ENCODE measurements around the gene NRIP1.
"Not testable (repeated sequence)": the region's sequence is repeated elsewhere in the genome, so short reads cannot be mapped to it uniquely, and the experiment has no call there.

The NRIP1 gene

GRCh38 chr21:15037095-15037899, 27.5 kb downstream of the NRIP1 start:
- no peak for DNase-seq

DNA sequence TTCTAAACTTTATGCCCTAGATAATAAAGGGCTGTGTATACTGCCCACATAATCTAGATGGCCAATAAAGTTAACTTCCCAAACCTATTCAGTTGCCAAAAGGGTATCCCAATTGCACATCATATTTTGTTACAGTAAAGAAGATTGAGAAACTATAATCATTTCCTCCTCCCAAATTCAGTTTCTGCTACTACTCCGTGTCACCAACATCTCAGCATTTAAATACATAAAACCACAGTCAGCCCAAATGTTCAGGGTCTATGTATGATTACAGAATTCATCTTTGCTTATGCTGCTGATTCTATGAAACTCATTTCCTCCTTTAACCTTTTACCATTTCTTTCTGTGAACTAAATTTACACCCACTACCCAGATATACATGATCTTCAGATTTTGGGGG, 28.6 kb downstream of the NRIP1 start:
- DNase-seq, result no peak

DNA sequence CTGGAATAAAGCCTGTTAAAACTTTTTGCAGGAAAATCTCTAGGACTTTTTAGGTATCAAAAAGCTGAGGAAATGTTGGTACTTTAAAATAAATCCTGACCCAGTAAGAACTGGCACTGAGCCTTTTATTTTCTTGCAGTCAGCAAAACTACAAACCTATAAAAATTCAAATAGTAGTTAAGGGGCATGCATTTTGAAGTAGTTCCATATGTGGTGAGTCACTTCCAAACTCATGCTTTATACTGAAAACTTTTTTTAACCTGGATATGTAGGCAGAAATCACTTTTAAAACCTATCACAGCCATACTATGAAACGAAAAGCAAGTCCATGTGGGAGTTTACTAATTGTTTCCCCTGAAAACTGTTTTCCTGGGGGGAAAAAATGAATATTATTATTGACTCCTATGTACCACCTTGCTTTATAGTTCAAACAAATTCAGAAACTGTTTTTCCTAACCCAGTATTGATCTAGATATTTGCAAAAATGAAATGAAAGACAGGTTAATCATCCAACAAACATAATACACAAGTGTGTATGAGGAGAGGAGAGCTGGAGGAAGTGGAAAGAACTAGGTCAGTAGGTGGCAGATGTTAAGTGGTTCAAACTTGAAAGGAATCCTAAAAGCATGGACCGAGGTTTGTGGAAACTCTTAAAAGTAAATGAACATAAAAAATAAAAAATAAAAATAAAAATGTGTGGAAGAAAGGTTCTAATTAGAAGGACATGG, 30.5 kb downstream of the NRIP1 start:
- no peak for DNase-seq

DNA sequence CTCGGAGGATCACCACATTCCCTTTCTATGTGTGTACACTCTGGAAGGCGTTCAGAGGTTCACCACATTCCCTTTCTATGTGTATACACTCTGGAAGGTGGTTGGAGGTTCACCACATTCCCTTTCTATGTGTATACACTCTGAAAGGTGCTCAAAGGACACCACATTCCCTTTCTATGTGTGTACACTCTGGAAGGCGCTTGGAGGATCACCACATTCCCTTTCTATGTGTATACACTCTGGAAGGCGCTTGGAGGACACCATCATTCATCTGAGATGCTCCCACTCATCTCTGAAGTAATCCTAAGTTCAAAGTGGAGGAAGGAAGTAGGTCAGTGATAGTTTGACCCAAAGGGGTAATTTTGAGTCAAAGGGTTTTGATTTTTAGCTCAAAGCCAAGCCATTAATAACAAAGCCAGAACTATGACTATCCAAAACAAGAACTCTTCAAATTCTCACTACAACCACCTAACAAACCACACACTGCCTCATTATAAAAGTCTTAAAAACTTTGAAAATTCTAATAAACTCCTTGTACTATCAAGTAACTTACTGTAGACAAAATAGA, 32.9 kb downstream of the NRIP1 start:
- no peak for DNase-seq

GRCh38 chr21:15031362-15031761, 33.4 kb downstream of the NRIP1 start:
- not testable (repeated sequence) for DNase-seq

DNA sequence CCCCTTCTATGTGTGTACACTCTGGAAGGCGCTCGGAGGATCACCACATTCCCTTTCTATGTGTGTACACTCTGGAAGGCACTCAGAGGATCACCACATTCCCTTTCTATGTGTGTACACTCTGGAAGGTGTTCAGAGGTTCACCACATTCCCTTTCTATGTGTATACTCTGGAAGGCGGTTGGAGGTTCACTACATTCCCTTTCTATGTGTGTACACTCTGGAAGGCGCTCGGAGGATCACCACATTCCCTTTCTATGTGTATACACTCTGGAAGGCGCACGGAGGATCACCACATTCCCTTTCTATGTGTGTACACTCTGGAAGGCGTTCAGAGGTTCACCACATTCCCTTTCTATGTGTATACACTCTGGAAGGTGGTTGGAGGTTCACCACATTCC, 33.9 kb downstream of the NRIP1 start:
- DNase-seq, result not testable (repeated sequence)

DNA sequence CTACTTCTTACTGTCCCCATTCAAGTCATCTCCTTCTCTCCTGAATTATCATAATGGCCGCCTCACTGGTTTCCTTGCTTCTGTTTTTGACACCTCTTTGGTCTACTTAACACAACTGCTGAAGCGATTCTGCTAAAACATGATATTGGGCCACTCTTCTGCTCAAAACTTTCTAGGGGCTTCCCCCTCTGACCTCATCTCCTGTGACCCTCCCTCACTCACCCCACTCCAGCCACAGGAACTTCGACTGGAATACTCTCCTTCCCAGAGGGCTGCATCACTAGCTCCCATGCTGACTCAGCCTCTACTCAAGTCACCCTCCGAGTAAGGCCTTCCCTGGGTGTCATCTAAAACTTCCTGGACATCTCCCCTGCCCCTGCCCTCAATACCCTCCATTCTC, 35.7 kb downstream of the NRIP1 start:
- DNase-seq, result no peak

DNA sequence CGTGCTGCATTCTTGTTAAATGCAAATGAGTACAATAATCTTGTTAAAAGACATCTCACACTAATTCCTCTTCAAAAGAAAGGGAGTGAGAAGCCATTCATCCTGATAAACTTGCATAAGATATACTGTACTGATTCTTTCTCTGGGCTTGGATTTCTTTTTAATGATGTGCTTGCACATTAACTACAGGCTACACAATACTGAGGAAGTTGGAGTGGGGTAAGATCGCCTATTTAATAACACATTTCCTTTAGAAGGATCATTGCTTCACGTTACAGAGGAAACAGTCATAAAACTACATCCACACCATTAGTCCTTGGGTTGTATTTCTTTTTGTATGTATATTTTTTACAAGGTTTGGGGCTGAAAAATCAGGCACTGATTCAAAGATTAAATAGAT, 36.6 kb downstream of the NRIP1 start:
- no peak for DNase-seq

DNA sequence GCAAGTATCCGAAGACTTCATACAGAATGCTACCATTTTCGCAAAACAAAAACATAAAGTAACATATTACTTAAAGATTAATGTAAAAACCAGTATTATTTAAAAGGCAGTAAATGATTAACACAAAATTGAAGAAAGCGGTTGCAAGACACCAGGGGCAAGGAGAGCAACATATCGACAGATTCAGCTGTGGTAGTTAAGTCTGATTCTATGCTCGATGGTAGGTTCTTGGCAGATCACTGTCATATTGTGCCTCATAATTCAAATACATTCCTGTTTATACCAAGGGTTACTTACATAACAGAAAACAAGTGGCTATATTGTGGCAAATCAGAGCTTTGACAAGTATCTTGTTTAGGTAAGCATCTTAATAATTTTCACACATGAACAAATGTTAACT, 37.7 kb downstream of the NRIP1 start:
- no peak for DNase-seq

- DNase-seq, result no peak
These were observed 38.4 kb downstream of the NRIP1 start for GRCh38 chr21:15026370-15026769.

DNA sequence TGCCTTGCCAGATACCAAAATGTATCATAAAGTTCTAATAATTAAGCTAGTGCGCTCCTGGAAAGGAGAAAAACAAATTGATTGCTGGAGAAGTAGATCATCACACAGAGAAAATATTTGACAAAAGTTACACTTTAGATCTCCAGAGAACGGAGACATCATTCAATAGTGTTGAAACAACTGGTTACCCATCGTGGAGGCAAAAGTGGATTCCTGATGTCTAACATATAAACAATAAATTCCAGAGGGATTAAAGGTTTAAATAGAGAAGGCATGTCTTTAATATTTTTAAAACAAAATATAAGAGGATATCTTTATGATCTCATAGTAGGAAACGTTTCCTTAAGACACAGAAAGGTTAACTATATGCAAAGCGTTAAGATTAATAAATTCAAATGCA, 41.0 kb downstream of the NRIP1 start:
- no peak for DNase-seq

DNA sequence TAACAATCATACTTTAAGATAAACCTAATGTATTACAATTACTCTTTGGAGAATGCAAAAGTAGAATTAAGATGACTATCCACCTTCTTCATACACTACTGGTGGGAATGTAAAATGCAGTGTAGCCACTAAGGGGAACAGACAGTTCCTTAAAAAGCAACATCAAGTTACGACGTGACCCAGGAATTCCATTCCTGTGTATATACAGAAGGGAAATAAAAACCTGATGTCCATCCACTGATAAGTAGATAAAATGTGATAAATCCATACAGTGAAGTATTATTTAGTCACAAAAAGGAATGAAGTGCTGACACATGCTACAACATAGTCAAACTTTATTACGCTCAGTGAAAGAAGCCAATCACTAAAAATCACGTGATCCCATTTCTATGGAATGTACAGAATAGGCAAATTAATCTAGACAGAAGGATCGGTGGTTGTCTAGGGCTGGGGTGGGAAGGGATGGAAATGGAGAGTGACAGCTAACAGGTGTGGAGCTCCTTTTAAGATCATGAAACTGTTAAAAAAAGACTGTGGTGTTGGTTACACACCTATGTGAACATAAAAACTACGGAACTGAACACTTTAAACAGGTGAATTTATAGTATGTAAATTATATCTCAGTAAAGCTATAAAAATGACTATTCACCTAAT, 42.1 kb downstream of the NRIP1 start:
- DNase-seq, result no peak

- DNase-seq, result no peak
These were observed 44.0 kb downstream of the NRIP1 start for GRCh38 chr21:15020797-15021196.

- DNase-seq, result no peak
These were observed 46.4 kb downstream of the NRIP1 start for GRCh38 chr21:15018382-15018781.

DNA sequence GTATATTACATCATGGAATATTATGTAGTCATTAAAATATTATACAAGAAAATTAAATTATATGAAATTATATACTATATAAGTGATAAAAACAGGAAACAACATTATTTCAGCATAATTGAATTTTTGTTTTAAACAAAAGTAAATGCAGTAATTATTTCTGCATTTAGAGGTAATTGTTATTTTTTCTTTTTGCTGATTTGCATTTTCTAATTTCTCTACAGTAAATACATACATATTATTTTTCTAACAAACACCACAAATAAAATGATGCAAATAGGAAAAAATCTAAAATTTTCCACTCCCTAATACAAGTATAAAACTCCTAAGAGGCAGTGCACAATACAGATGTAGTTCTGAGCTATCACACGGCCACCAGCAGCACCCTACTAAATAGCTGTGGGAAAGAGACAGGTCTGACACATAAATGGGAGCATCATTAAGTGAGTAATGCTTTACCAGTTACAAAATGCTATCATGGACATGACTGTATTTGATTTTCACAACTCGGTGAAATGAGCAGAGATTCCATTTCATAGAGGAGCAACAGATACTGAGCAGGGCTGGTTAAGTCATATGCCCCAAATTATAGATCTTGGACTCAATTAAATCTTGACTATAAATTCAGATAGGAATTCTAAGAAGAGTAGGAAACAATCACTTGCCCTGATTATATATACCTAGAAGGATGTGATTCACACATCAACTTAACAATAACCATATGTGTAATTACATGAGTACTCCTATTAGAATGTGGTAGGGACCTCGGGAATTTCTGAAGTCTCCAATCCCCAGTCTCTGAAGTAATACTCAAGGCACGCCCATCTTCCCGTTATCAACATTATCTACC, 49.0 kb downstream of the NRIP1 start:
- DNase-seq, result no peak

DNA sequence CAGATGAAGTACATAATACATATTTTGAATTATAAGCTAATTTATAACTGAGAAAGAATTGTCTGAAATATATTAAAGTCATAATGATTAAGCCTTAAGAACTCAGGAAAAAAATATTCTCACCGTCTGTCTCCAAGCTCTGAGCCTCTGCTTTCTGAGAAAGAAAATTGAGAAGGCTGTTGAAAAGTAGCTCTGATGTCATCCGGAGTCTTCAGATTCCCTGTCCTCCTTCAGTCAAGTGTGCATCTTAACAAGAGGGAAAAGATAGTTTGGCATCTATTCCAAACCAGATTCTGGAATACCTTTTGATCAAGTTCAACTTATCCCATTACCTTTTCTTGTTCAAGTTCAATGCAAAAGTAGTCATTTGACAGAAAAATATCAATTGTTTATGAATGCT, 50.6 kb downstream of the NRIP1 start:
- no peak for DNase-seq

DNA sequence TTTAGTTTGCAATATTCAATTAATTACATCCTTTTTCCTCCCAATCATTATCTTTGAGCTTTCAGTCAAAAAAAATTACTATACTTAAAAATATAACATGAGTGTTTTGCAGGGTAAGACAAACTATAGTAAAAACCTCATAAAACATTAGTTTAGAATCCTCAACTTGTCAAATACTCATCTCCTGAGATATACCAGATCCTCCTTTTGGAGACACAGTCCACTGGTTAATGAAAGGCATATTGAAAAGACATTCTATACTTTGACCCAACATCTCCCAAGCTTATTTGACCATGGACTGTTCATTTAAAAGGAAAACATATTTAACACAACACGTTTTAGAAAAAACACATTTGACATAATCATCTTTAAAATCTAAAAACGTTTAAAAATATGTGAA, 52.8 kb downstream of the NRIP1 start:
- DNase-seq, result no peak

DNA sequence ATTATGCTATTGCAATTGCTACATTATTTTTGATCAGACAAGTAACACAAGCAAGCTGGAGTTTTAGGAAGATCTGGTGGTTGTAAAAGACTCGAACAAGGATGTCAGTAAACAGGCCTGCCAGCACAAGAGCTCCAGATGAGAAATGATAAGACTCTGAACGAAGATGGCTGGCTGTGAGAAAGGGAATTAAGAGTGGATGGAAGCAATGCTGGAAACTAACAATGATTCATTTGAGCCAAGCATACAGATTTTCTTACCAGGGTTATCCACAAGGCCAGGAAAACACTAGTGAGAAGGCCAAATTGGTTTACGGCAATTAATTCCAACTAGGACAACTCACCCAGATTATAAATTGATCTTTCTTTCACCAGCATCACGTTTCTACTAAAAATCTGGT, 54.2 kb downstream of the NRIP1 start:
- DNase-seq, result no peak

DNA sequence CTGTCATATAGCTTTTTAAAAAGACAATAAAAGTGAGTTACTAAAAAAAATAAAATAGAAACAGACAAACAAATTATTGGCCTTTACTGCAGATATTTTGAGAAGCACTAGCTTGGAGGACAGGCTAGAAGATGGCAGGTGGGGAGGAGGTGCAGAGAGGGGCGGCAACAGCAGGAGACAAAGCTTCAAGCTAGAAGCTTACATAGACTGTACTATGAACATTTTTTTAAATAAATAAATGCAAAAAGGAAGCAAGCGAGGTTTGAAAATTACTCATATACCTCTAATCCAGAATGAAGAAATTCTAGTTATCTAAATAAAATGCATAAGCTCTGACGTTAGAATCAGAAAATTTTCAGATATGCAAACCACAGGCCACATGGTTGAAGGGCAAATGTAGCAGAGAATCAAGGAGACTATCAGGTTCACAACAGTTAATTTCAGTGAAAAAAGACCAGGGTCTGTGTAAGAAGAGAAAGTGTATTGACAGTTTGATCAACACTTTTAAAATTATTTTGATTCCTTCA, 54.9 kb downstream of the NRIP1 start:
- no peak for DNase-seq

DNA sequence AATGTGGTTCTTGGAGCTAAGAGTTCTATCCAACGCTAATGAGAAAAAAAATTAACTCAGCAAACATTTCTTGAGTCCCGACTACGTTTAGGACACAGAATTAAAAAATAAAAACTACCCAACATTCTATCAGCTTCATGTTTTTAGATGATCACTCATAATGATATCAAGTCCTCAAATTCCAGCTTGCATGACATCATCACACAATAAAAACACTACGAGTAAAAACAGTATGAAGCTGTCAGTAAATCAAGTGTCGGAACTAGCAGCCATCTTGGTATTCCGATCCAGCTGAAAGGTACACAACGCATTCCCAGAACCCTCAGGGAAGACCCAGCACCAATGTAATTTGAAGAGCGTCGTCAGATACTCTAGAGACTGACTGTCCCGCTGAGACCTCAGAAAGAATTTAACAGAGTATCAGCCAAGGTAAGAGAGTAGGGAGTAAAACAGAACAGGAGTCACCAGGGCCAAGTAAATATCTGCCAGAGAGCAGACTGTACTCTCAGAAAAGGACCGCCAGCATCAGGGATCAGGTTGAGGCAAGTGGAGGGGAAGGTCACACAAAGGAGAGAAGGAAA, 57.0 kb downstream of the NRIP1 start:
- no peak for DNase-seq

GRCh38 chr21:15006594-15007230, 58.1 kb downstream of the NRIP1 start:
- DNase-seq, result no peak

DNA sequence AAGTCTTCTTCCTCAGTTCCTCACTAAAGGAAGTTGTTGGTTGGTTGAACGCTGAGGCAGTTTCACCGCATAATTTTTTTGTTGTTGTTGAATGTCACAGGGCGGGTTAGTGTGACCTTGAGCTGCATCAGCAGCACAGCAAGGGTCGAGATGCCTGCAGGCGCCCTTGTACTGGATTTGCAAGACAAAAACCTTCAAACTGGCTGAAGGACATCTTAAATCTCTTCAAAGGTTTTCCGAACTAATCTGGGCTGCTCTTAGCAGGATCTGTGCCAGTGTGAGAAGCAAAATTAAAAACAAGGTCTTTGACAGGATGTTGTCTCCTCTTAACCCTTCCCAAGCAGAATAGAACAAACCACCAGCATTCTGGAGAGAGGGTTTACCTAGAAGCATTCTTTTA, 59.4 kb downstream of the NRIP1 start:
- no peak for DNase-seq

All from NCI-H2171 (cell line).